ENCODE measurements around the gene BIRC2. TPM values are rescaled to one million over a fixed set of nuclear protein-coding genes. Genes with fewer than 3 reads are reported as not detected.
"Not testable (repeated sequence)": the region's sequence is repeated elsewhere in the genome, so short reads cannot be mapped to it uniquely, and the experiment has no call there.

Gene BIRC2
- total RNA-seq (10 to 100 TPM; 27.1 to 57.8 (median 33.6) TPM), polyA plus RNA-seq (10 to 100 TPM; 23.7 to 41.3 TPM)
- long read RNA-seq, donor 1, partial matches to known transcripts = 9 of 14 reads
- long read RNA-seq, donor 1, other reads (novel, unspliced or antisense) = 4 of 14 reads
- long read RNA-seq, donor 2, transcript BIRC2-201 (9 exons, 3,743 nt) = major isoform, 7 of 48 reads
- long read RNA-seq, donor 2, partial matches to known transcripts = 41 of 48 reads
- long read RNA-seq, donor 2, other reads (novel, unspliced or antisense) = 0 of 48 reads
- long read RNA-seq, donor 3, full-length matches to known transcripts = 78 of 101 reads
- long read RNA-seq, donor 3, partial matches to known transcripts = 12 of 101 reads
- long read RNA-seq, donor 3, other reads (novel, unspliced or antisense) = 11 of 101 reads

DNA sequence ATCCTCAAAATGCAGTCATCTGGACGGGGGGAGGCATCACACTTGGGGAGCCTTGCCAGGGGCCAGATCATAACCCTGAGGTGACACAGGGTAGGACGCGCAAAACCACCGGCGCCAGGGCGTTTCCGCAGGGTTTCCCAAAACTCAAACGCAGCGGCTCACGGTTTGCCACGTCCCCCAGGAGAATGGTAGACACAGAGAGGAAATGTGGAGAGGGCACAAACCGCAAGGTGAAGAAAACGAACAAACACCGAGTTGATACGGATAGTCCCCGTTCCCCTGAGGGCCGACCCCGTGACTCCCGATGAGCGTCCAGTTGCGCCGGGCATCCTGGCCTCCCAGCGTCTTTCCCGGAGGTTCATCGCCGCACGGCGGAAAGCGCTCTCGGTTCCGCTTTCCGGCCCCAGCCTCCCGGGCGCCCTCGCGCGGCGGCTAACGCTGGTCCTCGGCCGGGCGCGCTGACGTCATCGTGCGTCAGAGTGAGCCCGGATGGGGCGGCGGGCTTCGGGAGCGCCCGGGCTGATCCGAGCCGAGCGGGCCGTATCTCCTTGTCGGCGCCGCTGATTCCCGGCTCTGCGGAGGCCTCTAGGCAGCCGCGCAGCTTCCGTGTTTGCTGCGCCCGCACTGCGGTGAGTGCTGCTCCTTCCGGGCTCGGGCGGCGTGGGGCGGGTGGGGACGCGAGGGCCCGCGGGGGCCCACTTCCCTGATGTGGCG lies at the start of gene BIRC2:
BIRC2 (plus strand) TSS at position 467 of the 714 bp plus-strand sequence. CDS start 2,641 bp downstream, outside the sequence.
- peak within 1 kb of the TSS; percentile 62 for H3K4me3 ChIP-seq
- TF ChIP-seq, protein P1, sequence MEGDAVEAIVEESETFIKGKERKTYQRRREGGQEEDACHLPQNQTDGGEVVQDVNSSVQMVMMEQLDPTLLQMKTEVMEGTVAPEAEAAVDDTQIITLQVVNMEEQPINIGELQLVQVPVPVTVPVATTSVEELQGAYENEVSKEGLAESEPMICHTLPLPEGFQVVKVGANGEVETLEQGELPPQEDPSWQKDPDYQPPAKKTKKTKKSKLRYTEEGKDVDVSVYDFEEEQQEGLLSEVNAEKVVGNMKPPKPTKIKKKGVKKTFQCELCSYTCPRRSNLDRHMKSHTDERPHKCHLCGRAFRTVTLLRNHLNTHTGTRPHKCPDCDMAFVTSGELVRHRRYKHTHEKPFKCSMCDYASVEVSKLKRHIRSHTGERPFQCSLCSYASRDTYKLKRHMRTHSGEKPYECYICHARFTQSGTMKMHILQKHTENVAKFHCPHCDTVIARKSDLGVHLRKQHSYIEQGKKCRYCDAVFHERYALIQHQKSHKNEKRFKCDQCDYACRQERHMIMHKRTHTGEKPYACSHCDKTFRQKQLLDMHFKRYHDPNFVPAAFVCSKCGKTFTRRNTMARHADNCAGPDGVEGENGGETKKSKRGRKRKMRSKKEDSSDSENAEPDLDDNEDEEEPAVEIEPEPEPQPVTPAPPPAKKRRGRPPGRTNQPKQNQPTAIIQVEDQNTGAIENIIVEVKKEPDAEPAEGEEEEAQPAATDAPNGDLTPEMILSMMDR (IDR thresholded peaks at IDR 0.05) = peak; percentile 75 to 97 (median 94)
- TF ChIP-seq POLR2A (IDR thresholded peaks at IDR 0.05) (peak; percentile 95), EP300 (IDR thresholded peaks at IDR 0.05) (peak; percentile 3)
- no peaks in the 10 kb centered on the region for H3K9me3 ChIP-seq
- H3K27ac ChIP-seq = peak within 1 kb of the TSS; percentile 98 to 99
- peak; percentile 94 to 98 (median 97) for DNase-seq
- H3K36me3 ChIP-seq = no peaks in the 10 kb centered on the region
- H3K4me1 ChIP-seq (ENCODE audit: insufficient read depth) = peaks cover 2% of the 10 kb centered on the region
- intact Hi-C loops (cut with DNase I) = loop anchor here (10.0 kb wide), 3 partner anchors 62 to 148 kb away; partner anchors contain the start of gene TMEM123 (in 1 of the 4)
- WGBS, 3 donors = 0 to 1% (median 0%) methylated on average over 46 to 77 of the region's 77 CpGs
- H3K27me3 ChIP-seq = no peaks in the 10 kb centered on the region

DNA sequence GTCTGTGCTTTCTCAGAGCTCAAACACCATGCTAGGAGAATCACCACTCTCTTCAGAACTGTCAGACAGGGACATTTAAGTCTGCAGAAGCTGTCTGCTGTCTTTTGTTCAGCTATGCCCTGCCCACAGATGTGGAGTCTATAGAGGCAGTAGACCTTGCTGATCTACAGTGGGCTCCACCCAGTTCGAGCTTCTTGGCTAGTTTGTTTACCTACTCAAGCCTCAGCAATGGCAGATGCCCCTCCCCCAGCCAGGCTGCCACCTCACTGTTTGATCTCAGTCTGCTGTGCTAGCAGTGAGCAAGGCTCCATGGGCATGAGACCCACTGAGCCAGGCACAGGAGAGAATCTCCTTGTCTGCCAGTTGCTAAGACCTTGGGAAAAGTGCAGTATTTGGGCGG lies 46.2 kb upstream of the BIRC2 start:
- H3K27me3 ChIP-seq; H3K4me3 ChIP-seq; DNase-seq; H3K27ac ChIP-seq; H3K9me3 ChIP-seq; intact Hi-C loops (cut with DNase I); H3K36me3 ChIP-seq; H3K4me1 ChIP-seq (ENCODE audit: insufficient read depth): not testable (repeated sequence)
- 70 to 84% (median 76%) methylated on average over 2 of the region's 2 CpGs for WGBS, 3 donors

DNA sequence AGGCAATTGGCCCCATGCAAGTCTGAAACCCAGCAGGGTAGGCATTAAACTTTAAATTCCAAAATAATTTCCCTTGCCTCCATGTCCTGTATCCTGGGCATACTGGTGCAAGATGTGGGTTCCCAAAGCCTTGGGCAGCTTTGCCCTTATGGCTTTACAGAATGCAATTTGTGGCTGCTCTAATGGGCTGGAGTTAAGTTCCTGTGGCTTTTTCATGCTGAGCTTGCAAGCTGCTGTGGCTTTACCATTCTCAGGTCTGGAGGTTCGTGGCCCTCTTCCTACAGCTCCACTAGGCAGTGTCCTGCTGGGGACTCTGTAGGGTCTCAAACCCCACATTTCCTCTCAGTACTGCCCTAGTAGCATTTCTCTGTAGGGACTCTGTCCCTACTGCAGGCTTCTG lies 44.8 kb upstream of the BIRC2 start:
- DNase-seq = no peak
- intact Hi-C loops (cut with DNase I) = no loop called here
- no peak overlapping the region for H3K4me3 ChIP-seq
- H3K36me3 ChIP-seq = no peaks in the 10 kb centered on the region
- TF ChIP-seq POLR2A (IDR thresholded peaks at IDR 0.05) (no peak), EP300 (IDR thresholded peaks at IDR 0.05) (no peak)
- TF ChIP-seq, protein P1 (IDR thresholded peaks at IDR 0.05) = no peak
- no peak overlapping the region for H3K27ac ChIP-seq
- H3K27me3 ChIP-seq = no peaks in the 10 kb centered on the region
- peaks cover under 1% of the 10 kb centered on the region for H3K4me1 ChIP-seq (ENCODE audit: insufficient read depth)
- H3K9me3 ChIP-seq = no peaks in the 10 kb centered on the region
- 86 to 100% (median 86%) methylated on average over 1 of the region's 1 CpG for WGBS, 3 donors

DNA sequence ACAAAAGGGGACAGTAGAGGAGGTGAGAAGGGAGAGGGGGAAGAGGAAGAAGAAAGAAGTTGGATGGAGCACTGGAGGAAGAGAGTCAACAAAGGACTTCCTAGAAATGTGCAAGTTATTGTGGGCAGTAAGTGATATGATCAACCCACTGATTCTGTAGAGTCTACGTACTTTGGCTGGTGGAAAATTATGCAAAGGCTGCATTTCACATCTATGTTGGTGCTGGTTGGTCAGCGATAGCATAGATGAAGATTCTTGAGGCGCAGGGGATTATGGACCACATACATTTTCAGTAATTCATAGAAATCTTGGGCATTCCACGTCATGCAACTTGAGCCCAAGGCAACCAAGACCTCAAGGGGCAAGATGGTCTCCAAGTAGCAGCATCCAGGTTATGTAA lies 42.3 kb upstream of the BIRC2 start:
- no peaks in the 10 kb centered on the region for H3K36me3 ChIP-seq
- DNase-seq = no peak
- TF ChIP-seq, protein P1 (IDR thresholded peaks at IDR 0.05) = no peak
- no peak for TF ChIP-seq POLR2A (IDR thresholded peaks at IDR 0.05)
- no peak for TF ChIP-seq EP300 (IDR thresholded peaks at IDR 0.05)
- H3K27me3 ChIP-seq = no peaks in the 10 kb centered on the region
- WGBS, 3 donors = 94 to 95% (median 95%) methylated on average over 4 of the region's 4 CpGs
- H3K27ac ChIP-seq = no peak overlapping the region
- peaks cover 2% of the 10 kb centered on the region for H3K4me1 ChIP-seq (ENCODE audit: insufficient read depth)
- no peaks in the 10 kb centered on the region for H3K9me3 ChIP-seq
- intact Hi-C loops (cut with DNase I) = no loop called here
- no peak overlapping the region for H3K4me3 ChIP-seq
